GOT3 (cell line): Measurements from ENCODE around the gene EVL.

Experiments
- DNase-seq: peaks from one replicate; lab custom pipeline; 2025; ENCODE audit warnings: mixed read lengths; lab: John Stamatoyannopoulos, UW

Gene EVL

GRCh38 chr14:100084591-100084990, 19.4 kb downstream of the EVL start:
- no peak for DNase-seq

- no peak for DNase-seq
Observed at GRCh38 chr14:100085462-100085861, 20.2 kb downstream of the EVL start.

- no peak for DNase-seq
Observed at GRCh38 chr14:100086361-100086760, 21.1 kb downstream of the EVL start.

DNA sequence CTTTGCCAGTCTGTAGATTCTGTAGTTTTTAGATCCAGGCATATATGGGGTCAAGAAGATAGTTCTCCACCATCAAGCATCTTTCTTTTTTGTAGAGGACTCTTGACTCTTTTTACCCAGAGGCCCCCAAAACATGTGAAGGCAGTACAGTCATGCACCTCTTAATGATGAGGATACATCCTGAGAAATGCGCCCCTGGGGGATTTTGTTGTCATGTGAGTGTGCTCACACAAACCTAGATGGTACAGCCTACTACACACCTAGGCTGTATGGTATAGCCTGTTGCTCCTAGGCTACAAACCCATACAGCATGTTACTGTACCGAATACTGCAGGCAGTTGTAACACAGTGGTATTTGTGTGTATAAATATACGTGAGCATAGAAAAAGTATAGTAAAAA, 23.0 kb downstream of the EVL start:
- DNase-seq: no peak

- no peak for DNase-seq
Observed at GRCh38 chr14:100091386-100091785, 26.2 kb downstream of the EVL start.

GRCh38 chr14:100092832-100093231, 27.6 kb downstream of the EVL start:
- DNase-seq: no peak

GRCh38 chr14:100093319-100093718, 28.1 kb downstream of the EVL start:
- DNase-seq: no peak

- DNase-seq: no peak
Observed at GRCh38 chr14:100096656-100097055, 31.4 kb downstream of the EVL start.

GRCh38 chr14:100098171-100098570, 32.9 kb downstream of the EVL start:
- DNase-seq: no peak

DNA sequence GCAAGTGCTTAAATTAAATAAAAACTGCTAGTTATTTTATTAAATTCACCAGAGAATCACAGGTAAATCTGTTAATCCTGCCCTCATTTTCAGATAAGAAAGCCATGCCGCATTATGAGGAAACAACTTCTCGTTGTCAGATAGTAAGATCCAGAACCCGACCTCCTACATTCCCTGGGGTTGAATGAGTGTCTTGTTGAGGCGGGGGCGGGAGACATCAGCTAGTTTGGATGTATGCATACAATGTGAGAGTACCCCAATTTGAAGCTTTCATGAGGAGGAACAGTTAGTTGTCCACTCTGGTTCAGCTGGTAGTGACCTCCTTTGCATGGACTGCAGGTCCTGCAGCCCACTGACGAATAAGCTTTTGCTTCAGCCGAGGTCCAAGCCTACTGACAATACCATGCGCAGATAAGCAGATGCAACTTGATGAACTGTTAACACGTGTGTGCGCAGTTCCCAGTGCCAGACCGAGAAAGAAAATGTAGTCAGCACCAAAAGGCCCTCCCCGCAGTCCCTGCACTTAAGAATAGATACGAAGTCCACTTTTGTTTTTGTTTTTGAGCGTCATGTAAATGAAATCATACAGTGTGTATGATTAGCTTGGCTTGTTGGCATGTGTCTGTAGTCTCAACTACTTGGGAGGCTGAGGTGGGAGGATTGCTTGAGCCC, 34.9 kb downstream of the EVL start:
- DNase-seq: no peak

DNA sequence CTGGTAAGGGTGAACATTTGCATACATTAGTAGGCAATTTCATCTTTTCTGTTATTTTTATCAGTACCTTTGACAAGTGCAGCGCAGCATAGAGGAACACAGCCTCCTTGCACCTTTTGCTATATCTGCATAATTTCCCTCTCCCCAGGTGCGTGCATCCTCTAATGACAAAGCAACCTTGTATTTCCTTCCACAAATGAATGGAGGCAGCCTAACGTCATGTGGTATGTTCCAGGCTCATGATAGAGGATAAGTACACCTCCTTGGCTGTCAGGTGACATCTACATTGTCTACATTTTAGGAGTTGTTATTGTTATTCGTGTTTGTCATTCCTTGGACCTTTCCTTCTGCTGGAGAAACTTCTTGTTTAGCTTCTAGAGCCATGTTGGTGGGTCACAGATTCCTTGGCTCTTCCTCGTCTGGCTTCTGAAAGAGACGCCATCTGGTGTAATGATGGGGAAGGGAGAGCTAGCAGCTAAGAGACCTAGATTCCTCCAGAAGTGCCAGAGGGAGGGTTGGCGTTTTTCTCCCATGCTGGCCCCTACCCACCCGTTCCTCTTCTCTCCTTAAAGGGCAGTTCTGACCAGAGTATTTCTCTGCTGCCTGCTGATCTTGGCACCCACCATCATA, 37.0 kb downstream of the EVL start:
- no peak for DNase-seq

GRCh38 chr14:100103250-100104005, 38.2 kb downstream of the EVL start:
- no peak for DNase-seq

GRCh38 chr14:100104006-100104352, 38.8 kb downstream of the EVL start:
- DNase-seq: no peak

- no peak for DNase-seq
Observed at GRCh38 chr14:100104523-100105300, 39.5 kb downstream of the EVL start.

- no peak for DNase-seq
Observed at GRCh38 chr14:100105357-100106169, 40.3 kb downstream of the EVL start.

- no peak for DNase-seq
Observed at GRCh38 chr14:100106250-100107112, 41.3 kb downstream of the EVL start.

- DNase-seq: no peak
Observed at GRCh38 chr14:100107236-100107635, 42.0 kb downstream of the EVL start.

DNA sequence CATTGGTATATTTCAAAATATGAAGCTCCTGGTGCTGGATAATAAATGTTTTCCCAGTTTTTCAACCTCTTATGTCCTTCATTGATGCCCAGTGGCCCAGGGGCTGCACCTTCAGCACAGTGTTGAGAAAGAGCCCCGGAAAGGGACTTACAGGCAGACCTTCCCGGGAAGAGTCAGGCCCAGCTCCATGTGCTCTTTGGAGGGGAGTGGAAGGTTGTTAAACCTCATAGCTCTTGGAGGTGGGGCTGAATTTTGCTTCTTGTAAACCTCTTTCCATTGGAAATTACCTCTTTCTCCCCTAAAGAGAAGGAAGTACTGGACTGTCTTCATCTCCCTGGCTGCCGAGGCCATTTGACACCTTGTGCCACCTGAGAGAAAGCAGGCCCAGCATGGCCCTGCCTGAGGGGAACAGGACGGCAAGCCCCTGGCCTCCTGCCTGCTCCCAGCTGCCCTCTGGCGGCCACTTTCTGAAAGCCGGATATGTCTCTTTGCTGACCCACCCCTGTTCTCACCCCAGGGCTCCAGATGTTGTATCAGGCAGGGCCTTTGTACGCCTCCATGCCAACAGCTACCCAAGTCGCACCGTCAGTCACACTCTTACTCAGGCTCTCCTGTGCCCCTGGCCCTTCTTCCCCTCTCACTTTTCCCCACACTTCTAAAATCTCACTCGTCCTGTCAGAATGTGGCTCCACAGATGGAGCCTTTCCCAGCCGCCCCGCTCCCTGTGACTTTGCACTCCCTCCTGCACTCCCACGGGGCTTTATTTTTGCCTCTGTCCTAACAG, 43.0 kb downstream of the EVL start:
- DNase-seq: no peak

- DNase-seq: no peak
Observed at GRCh38 chr14:100108840-100109593, 43.8 kb downstream of the EVL start.
